Testis (tissue), 2 donors: Measurements from ENCODE around the gene LRRN4CL.
"Not testable (repeated sequence)": the region's sequence is repeated elsewhere in the genome, so short reads cannot be mapped to it uniquely, and the experiment has no call there.

Source experiments
- POLR2A ChIP-seq: fragments of 450-650 bp; IDR thresholded peaks from one replicate; pipeline ENCODE4 v1.6.1; 2017; ENCODE audit warnings: antibody characterized with exemption, mild to moderate bottlenecking, moderate library complexity
- TF ChIP-seq, protein P1 (sequence below), 3 experiments: fragments of 450-650 bp in 2 of 3; fragments of 200-600 bp in 1 of 3; sonication (generic) in 1 of 3; IDR thresholded peaks; one replicate each; pipeline ENCODE4 v1.5.1; 2016 to 2019; ENCODE audit warnings: antibody characterized with exemption in 3 of 3, mild to moderate bottlenecking in 2 of 3, moderate library complexity in 1 of 3

DNA sequence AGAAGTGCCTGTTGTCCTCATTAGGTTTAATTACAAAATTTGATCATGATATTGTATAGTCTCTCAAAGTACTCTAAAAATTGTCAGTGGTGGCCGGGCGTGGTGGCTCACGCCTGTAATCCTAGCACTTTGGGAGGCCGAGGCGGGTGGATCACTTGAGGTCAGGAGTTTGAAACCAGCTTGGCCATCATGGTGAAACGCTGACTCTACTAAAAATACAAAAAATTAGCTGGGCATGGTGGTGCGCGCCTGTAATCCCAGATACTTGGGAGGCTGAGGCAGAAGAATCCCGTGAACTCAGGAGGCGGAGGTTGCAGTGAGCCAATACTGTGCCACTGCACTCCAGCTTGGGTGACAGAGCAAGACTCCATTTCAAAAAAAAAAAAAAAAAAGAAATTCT, 13.9 kb downstream of the LRRN4CL start:
- TF ChIP-seq POLR2A, result not testable (repeated sequence)
- TF ChIP-seq, protein P1, sequence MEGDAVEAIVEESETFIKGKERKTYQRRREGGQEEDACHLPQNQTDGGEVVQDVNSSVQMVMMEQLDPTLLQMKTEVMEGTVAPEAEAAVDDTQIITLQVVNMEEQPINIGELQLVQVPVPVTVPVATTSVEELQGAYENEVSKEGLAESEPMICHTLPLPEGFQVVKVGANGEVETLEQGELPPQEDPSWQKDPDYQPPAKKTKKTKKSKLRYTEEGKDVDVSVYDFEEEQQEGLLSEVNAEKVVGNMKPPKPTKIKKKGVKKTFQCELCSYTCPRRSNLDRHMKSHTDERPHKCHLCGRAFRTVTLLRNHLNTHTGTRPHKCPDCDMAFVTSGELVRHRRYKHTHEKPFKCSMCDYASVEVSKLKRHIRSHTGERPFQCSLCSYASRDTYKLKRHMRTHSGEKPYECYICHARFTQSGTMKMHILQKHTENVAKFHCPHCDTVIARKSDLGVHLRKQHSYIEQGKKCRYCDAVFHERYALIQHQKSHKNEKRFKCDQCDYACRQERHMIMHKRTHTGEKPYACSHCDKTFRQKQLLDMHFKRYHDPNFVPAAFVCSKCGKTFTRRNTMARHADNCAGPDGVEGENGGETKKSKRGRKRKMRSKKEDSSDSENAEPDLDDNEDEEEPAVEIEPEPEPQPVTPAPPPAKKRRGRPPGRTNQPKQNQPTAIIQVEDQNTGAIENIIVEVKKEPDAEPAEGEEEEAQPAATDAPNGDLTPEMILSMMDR (IDR thresholded peaks at IDR 0.05), result not testable (repeated sequence)
